ENCODE measurements around the gene EPS8L2.
A peak's percentile ranks its signal among the peaks of the same experiment; 100 is the strongest.
"Not testable (repeated sequence)": the region's sequence is repeated elsewhere in the genome, so short reads cannot be mapped to it uniquely, and the experiment has no call there.

Gene EPS8L2

DNA sequence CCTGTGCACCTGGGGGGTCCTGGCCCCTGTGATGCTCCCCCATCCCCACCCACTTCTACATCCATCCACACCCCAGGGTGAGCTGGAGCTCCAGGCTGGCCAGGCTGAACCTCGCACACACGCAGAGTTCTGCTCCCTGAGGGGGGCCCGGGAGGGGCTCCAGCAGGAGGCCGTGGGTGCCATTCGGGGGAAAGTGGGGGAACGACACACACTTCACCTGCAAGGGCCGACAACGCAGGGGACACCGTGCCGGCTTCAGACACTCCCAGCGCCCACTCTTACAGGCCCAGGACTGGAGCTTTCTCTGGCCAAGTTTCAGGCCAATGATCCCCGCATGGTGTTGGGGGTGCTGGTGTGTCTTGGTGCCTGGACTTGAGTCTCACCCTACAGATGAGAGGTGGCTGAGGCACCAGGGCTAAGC, 21.3 kb downstream of the EPS8L2 start:
- DNase-seq: no peak
- H3K27me3 ChIP-seq (replicated peaks): peaks cover 12% of the 10 kb centered on the region
- in situ Hi-C loops (cut with HindIII; ENCODE audit: low pct_ligation_motif_present, low sequenced_read_pairs): no loop called here
- H3K4me3 ChIP-seq (ENCODE audit: low read depth, low read length): no peak overlapping the region
- no peaks in the 10 kb centered on the region for H3K36me3 ChIP-seq (replicated peaks)
- TF ChIP-seq, protein P1, sequence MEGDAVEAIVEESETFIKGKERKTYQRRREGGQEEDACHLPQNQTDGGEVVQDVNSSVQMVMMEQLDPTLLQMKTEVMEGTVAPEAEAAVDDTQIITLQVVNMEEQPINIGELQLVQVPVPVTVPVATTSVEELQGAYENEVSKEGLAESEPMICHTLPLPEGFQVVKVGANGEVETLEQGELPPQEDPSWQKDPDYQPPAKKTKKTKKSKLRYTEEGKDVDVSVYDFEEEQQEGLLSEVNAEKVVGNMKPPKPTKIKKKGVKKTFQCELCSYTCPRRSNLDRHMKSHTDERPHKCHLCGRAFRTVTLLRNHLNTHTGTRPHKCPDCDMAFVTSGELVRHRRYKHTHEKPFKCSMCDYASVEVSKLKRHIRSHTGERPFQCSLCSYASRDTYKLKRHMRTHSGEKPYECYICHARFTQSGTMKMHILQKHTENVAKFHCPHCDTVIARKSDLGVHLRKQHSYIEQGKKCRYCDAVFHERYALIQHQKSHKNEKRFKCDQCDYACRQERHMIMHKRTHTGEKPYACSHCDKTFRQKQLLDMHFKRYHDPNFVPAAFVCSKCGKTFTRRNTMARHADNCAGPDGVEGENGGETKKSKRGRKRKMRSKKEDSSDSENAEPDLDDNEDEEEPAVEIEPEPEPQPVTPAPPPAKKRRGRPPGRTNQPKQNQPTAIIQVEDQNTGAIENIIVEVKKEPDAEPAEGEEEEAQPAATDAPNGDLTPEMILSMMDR (IDR thresholded peaks at IDR 0.05; ENCODE audit: low read depth, low read length, missing control alignments): no peak
- H3K27ac ChIP-seq: no peak overlapping the region

DNA sequence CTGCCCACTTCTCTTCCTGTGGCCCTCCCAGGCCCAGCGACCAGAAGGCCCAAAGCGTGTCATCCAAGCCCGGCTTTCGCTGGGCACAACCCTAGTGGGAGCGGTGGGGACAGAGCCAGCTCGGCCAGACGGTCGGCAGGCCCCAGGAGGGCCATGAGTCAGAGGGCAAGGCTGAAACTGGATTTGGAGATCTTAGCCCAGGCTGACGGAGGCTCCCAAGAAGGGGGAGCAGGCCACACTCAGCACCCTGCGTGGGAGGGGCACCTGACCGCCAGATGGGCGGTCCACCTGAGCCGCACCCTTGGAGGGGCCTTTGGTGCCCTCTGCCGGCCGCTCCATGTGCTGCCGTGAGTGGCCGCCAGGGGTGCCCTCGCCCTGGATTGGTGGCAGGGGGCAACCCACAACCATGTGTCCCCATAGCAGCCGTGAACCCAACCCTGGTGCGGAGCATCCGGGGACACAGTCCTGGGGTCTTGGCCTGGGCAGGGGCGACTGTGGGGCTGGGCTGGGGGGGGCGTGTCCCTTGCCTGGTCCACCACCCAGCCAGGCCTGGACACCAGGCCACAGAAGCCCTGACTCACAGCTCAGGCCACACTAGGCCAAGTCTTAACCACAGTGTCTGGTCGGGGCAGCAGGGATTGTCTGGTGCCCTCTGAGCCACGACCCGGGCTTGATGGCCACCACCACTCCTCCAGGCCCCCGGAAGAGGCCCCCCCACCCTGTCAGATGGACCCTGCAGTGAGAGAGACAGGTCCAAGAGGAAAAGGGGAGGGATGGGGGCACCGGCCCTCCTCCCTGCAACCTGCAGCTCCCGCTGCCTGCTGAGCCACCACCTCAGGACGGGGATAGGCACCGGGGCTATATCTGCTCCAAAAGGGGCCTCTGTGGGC, 22.1 kb downstream of the EPS8L2 start:
- H3K4me3 ChIP-seq (ENCODE audit: low read depth, low read length): no peak overlapping the region
- TF ChIP-seq, protein P1 (IDR thresholded peaks at IDR 0.05; ENCODE audit: low read depth, low read length, missing control alignments): peak; percentile 100
- H3K27me3 ChIP-seq (replicated peaks): peaks cover 10% of the 10 kb centered on the region
- in situ Hi-C loops (cut with HindIII; ENCODE audit: low pct_ligation_motif_present, low sequenced_read_pairs): no loop called here
- no peak overlapping the region for H3K27ac ChIP-seq
- peak; percentile 53 for DNase-seq
- no peaks in the 10 kb centered on the region for H3K36me3 ChIP-seq (replicated peaks)

DNA sequence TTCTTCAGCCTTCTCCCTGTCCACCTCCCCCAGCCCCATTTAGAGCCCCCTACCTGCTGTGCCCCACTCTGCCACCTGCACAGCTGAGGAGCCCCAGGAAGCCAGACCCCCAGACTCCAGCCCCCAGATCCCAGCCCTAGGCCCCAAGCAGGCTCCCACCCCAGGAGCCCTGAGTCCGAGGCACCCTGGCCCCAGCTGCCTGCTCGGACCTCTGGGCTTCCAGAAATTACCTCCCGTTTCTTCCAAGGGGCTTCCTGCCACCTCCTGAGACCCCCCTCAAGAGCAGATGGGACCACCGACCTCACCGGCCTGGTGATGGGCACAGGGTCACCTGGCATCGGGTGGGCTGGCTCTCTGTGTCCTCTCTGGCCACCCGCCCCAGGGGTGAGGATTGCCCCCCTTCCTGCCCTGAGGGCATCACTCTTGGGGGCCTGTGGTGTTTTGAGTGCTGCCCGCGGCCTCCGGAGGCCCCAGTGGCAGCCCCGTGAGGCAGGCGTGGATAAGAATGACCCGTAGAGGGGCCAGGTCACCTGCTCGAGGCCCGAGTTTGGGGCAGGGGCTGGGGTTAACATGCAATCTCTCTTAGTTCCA, 23.0 kb downstream of the EPS8L2 start:
- Histone ChIP-seq H3K27ac (no peak overlapping the region), H3K27me3 (replicated peaks) (peaks cover 10% of the 10 kb centered on the region), H3K36me3 (replicated peaks) (no peaks in the 10 kb centered on the region), H3K4me3 (ENCODE audit: low read depth, low read length) (no peak overlapping the region)
- no peak for DNase-seq
- TF ChIP-seq, protein P1 (IDR thresholded peaks at IDR 0.05; ENCODE audit: low read depth, low read length, missing control alignments): no peak
- in situ Hi-C loops (cut with HindIII; ENCODE audit: low pct_ligation_motif_present, low sequenced_read_pairs): no loop called here

GRCh38 chr11:729492-730074, 23.6 kb downstream of the EPS8L2 start:
- no peak for DNase-seq
- TF ChIP-seq, protein P1 (IDR thresholded peaks at IDR 0.05; ENCODE audit: low read depth, low read length, missing control alignments): no peak
- peaks cover 10% of the 10 kb centered on the region for H3K27me3 ChIP-seq (replicated peaks)
- no peak overlapping the region for H3K27ac ChIP-seq
- H3K4me3 ChIP-seq (ENCODE audit: low read depth, low read length): no peak overlapping the region
- no peaks in the 10 kb centered on the region for H3K36me3 ChIP-seq (replicated peaks)
- in situ Hi-C loops (cut with HindIII; ENCODE audit: low pct_ligation_motif_present, low sequenced_read_pairs): no loop called here

GRCh38 chr11:733072-733471, 27.0 kb downstream of the EPS8L2 start:
- no peak overlapping the region for H3K27ac ChIP-seq
- TF ChIP-seq, protein P1 (IDR thresholded peaks at IDR 0.05; ENCODE audit: low read depth, low read length, missing control alignments): no peak
- DNase-seq: no peak
- H3K4me3 ChIP-seq (ENCODE audit: low read depth, low read length): no peak overlapping the region
- in situ Hi-C loops (cut with HindIII; ENCODE audit: low pct_ligation_motif_present, low sequenced_read_pairs): no loop called here
- no peaks in the 10 kb centered on the region for H3K27me3 ChIP-seq (replicated peaks)
- H3K36me3 ChIP-seq (replicated peaks): no peaks in the 10 kb centered on the region

GRCh38 chr11:734541-734940, 28.5 kb downstream of the EPS8L2 start:
- DNase-seq; H3K36me3 ChIP-seq (replicated peaks); in situ Hi-C loops (cut with HindIII; ENCODE audit: low pct_ligation_motif_present, low sequenced_read_pairs); H3K4me3 ChIP-seq (ENCODE audit: low read depth, low read length); H3K27ac ChIP-seq; H3K27me3 ChIP-seq (replicated peaks): not testable (repeated sequence)

Data from brain microvascular endothelial cell (primary cell).